Psoas muscle (tissue), 8 donors: ENCODE results near the gene RGL2. TPM values are rescaled to one million over a fixed set of nuclear protein-coding genes. Genes with fewer than 3 reads are reported as not detected.
"Not testable (repeated sequence)": the region's sequence is repeated elsewhere in the genome, so short reads cannot be mapped to it uniquely, and the experiment has no call there.

Experiments
- ATAC-seq, 4 donors: fragments of 200-7000 bp; cut with Tn5 transposase; one replicate each; pipeline ENCODE4 v1.9.1; 2020; ENCODE audit warnings: moderate library complexity in 3 of 4, mild to moderate bottlenecking in 2 of 4
- DNase-seq, 2 donors: peaks; one replicate each; pipeline ENCODE4 v3.0.0-alpha.2; 2020
- H3K27ac ChIP-seq: fragments of 200-600 bp; one replicate; pipeline ENCODE4 v1.8.0; 2022
- H3K27me3 ChIP-seq, 3 donors: fragments of 200-600 bp in 1 of 3; one replicate each; pipeline versions ENCODE4 v1.6.1 to v1.8.0; 2013 to 2022; ENCODE audit warnings: low read length in 2 of 3, mild to moderate bottlenecking in 2 of 3, moderate library complexity in 1 of 3; ENCODE audit not compliant: insufficient read depth in 3 of 3
- H3K36me3 ChIP-seq, 2 donors: fragments of 200-600 bp in 1 of 2; one replicate each; pipeline versions ENCODE4 v1.6.1 to v1.8.0; 2013 to 2022; ENCODE audit warnings: low read depth in 1 of 2, mild to moderate bottlenecking in 1 of 2, moderate library complexity in 1 of 2; ENCODE audit not compliant: insufficient read depth in 1 of 2
- H3K4me1 ChIP-seq: fragments of 200-600 bp; one replicate; pipeline ENCODE4 v1.8.0; 2022
- H3K4me3 ChIP-seq: fragments of 200-600 bp; one replicate; pipeline ENCODE4 v1.8.0; 2022; ENCODE audit warnings: mild to moderate bottlenecking
- H3K9me3 ChIP-seq: fragments of 200-600 bp; one replicate; pipeline ENCODE4 v1.8.0; 2022
- CTCF ChIP-seq: fragments of 200-600 bp; IDR thresholded peaks from one replicate; pipeline ENCODE4 v1.8.0; 2022; ENCODE audit warnings: antibody characterized with exemption
- WGBS, 3 donors: extraction: QIAGEN DNeasy Blood & Tissue Kit; methylation state at CpG; one replicate each; pipeline versions ENCODE4 v1.1.6 to v1.1.7; 2013; 5-methylcytosine and 5-hydroxymethylcytosine counted together
- intact Hi-C, 2 donors: fragments of 100-400 bp; cut with DNase I; formaldehyde crosslinking; loops; one replicate each; pipeline versions ENCODE4 v1.11.0 to v1.14.2; 2022
- long read RNA-seq, 2 donors: library from polyadenylated mRNA; unstranded; transcript quantifications; one replicate each; pipeline ENCODE4 v2.0.0, GENCODE V29; 2021
- polyA plus RNA-seq, 3 donors: library from polyadenylated mRNA; stranded (reverse); fragments of 200-250 nt; gene quantifications; one replicate each; pipeline ENCODE4 v1.2.3, GENCODE V29; 2013
- total RNA-seq, 4 donors: library from RNA; stranded (reverse); fragmentation: NEBNext Ultra II Directional in 2 of 4; extraction: Animal tissue kit (Norgen Biotek cat#: 25700) in 2 of 4; gene quantifications; one replicate each; pipeline versions ENCODE4 v1.2.1 to v1.2.4, GENCODE V29; 2021 to 2023
- donor health status: healthy with polysubstance abuse.
- donor health status: DM: no; HTN: no; CAD: no; lungs with moderate emphysema.
- donor health status: Bipolar disorder and iron deficiency.
- donor health status: healthy.
- donor health status: DM: yes; HTN: yes; CAD: no.
- donor health status: DM: no; HTN: no; CAD: no.
- donor health status: DM: no; HTN: no; CAD: no.
- donor health status: DM: yes; HTN: yes; CAD: no.

RGL2 gene, protein sequence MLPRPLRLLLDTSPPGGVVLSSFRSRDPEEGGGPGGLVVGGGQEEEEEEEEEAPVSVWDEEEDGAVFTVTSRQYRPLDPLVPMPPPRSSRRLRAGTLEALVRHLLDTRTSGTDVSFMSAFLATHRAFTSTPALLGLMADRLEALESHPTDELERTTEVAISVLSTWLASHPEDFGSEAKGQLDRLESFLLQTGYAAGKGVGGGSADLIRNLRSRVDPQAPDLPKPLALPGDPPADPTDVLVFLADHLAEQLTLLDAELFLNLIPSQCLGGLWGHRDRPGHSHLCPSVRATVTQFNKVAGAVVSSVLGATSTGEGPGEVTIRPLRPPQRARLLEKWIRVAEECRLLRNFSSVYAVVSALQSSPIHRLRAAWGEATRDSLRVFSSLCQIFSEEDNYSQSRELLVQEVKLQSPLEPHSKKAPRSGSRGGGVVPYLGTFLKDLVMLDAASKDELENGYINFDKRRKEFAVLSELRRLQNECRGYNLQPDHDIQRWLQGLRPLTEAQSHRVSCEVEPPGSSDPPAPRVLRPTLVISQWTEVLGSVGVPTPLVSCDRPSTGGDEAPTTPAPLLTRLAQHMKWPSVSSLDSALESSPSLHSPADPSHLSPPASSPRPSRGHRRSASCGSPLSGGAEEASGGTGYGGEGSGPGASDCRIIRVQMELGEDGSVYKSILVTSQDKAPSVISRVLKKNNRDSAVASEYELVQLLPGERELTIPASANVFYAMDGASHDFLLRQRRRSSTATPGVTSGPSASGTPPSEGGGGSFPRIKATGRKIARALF
- total RNA-seq, result 10 to 100 TPM; 44.5 to 58.3 (median 54.9) TPM
- polyA plus RNA-seq, result 10 to 100 TPM; 30.5 to 66.1 (median 51.9) TPM
- long read RNA-seq, donor 1, transcript RGL2-247 (18 exons, 3,278 nt), result major isoform, 43 of 112 reads
- long read RNA-seq, donor 1, partial matches to known transcripts, result 40 of 112 reads
- long read RNA-seq, donor 1, other reads (novel, unspliced or antisense), result 25 of 112 reads
- long read RNA-seq, donor 2, transcript RGL2-247 (18 exons, 3,278 nt), result major isoform, 66 of 152 reads
- long read RNA-seq, donor 2, partial matches to known transcripts, result 43 of 152 reads
- long read RNA-seq, donor 2, other reads (novel, unspliced or antisense), result 39 of 152 reads

- ATAC-seq (peak; percentile 71 to 85 (median 76)), DNase-seq (peak; percentile 88 to 94)
- intact Hi-C loops, result no loop called here
- peaks cover 4 to 54% of the 10 kb centered on the region in 2 donors for H3K36me3 ChIP-seq
- WGBS, 3 donors, result 0 to 1% (median 1%) methylated on average over 19 to 34 of the region's 34 CpGs
- H3K9me3 ChIP-seq, result no peaks in the 10 kb centered on the region
- peak within 1 kb of the TSS; percentile 97 for H3K27ac ChIP-seq
- no peak for TF ChIP-seq CTCF
- H3K4me1 ChIP-seq, result peaks cover 26% of the 10 kb centered on the region
- H3K27me3 ChIP-seq, result no peaks in the 10 kb centered on the region
- H3K4me3 ChIP-seq, result peak within 1 kb of the TSS; percentile 82
These were observed at the start of gene RGL2 for GRCh38 chr6:33298773-33299236. Gene RGL2 (minus strand): TSS chr6:33298942. CDS start chr6:33298610, 332 bp downstream.

- Histone ChIP-seq H3K9me3 (no peaks in the 10 kb centered on the region), H3K27ac (no peak overlapping the region), H3K36me3 (no peaks in the 10 kb centered on the region), H3K27me3 (no peaks in the 10 kb centered on the region), H3K4me3 (no peak overlapping the region), H3K4me1 (no peaks in the 10 kb centered on the region)
- WGBS, 3 donors, result 84 to 95% (median 86%) methylated on average over 5 of the region's 5 CpGs
- TF ChIP-seq CTCF, result no peak
- intact Hi-C loops, result no loop called here
- ATAC-seq (no peak), DNase-seq (no peak)
These were observed 49.1 kb upstream of the RGL2 start for GRCh38 chr6:33347816-33348215.

- DNase-seq, H3K4me1 ChIP-seq, H3K9me3 ChIP-seq, H3K4me3 ChIP-seq, H3K27ac ChIP-seq, ATAC-seq, H3K27me3 ChIP-seq, H3K36me3 ChIP-seq, intact Hi-C loops: not testable (repeated sequence)
- WGBS, 3 donors, result 73 to 86% (median 84%) methylated on average over 5 of the region's 5 CpGs
These were observed 48.2 kb upstream of the RGL2 start for GRCh38 chr6:33346972-33347371.

- intact Hi-C loops, result no loop called here
- Histone ChIP-seq H3K9me3 (no peaks in the 10 kb centered on the region), H3K27me3 (no peaks in the 10 kb centered on the region), H3K36me3 (no peaks in the 10 kb centered on the region), H3K27ac (no peak overlapping the region), H3K4me3 (no peak overlapping the region), H3K4me1 (no peaks in the 10 kb centered on the region)
- peak; percentile 57 to 64 for DNase-seq
- TF ChIP-seq CTCF, result peak; percentile 51
- 20 to 24% (median 22%) methylated on average over 22 of the region's 22 CpGs for WGBS, 3 donors
- ATAC-seq, result peak; percentile 13 to 74 (median 30)
These were observed 46.3 kb upstream of the RGL2 start for GRCh38 chr6:33344701-33345697.
